VCaP (cell line): Measurements from ENCODE around the gene SCN4A.
"Not testable (repeated sequence)": the region's sequence is repeated elsewhere in the genome, so short reads cannot be mapped to it uniquely, and the experiment has no call there.

Experiments used
- H3K27ac ChIP-seq: fragments of 450-650 bp; 2 replicates; pipeline ENCODE4 v1.5.1; 2017
- CTCF ChIP-seq: fragments of 450-650 bp; conservative IDR thresholded peaks from 2 replicates; pipeline ENCODE4 v1.5.1; 2017; ENCODE audit warnings: mild to moderate bottlenecking, moderate library complexity

The SCN4A gene

GRCh38 chr17:64009571-64010402 lies 37.1 kb upstream of the SCN4A start:
- H3K27ac ChIP-seq: no peak overlapping the region
- TF ChIP-seq CTCF: no peak

- no peak overlapping the region for H3K27ac ChIP-seq
- TF ChIP-seq CTCF: no peak
These were observed 36.1 kb upstream of the SCN4A start for GRCh38 chr17:64008830-64009229.

- no peak for TF ChIP-seq CTCF
- H3K27ac ChIP-seq: no peak overlapping the region
These were observed 35.6 kb upstream of the SCN4A start for GRCh38 chr17:64008346-64008745.

- H3K27ac ChIP-seq: no peak overlapping the region
- no peak for TF ChIP-seq CTCF
These were observed 35.1 kb upstream of the SCN4A start for GRCh38 chr17:64007838-64008282.

- H3K27ac ChIP-seq: not testable (repeated sequence)
These were observed 34.5 kb upstream of the SCN4A start for GRCh38 chr17:64007089-64007837.

- H3K27ac ChIP-seq: no peak overlapping the region
These were observed 33.8 kb upstream of the SCN4A start for GRCh38 chr17:64006361-64007088.

GRCh38 chr17:64005734-64006167 lies 33.0 kb upstream of the SCN4A start:
- TF ChIP-seq CTCF: peak; percentile 18; the same call in 1 of the 2 replicates
- H3K27ac ChIP-seq: no peak overlapping the region

More at GRCh38 chr17:64006361-64007088, 33.8 kb upstream of the SCN4A start:
- no peak for TF ChIP-seq CTCF
